HG02642 (cell line): ENCODE data around the gene SLC6A6.

Experiments
- ATAC-seq: cut with Tn5 transposase; IDR thresholded peaks from one replicate; pipeline ENCODE4 v1.9.1; 2021; ENCODE audit warnings: mild to moderate bottlenecking; ENCODE audit not compliant: unreplicated experiment, poor library complexity

SLC6A6 gene

GRCh38 chr3:14402304-14402811 is at the start of gene SLC6A6:
Gene SLC6A6, plus strand, starts transcription at chr3:14402606. Its CDS starts 41,029 bp downstream, at chr3:14443635.
- ATAC-seq = peak; percentile 82

- ATAC-seq = no peak
These were observed 48.9 kb upstream of the SLC6A6 start for GRCh38 chr3:14353502-14353901.

- ATAC-seq = no peak
These were observed 44.9 kb upstream of the SLC6A6 start for GRCh38 chr3:14357463-14357862.

- no peak for ATAC-seq
These were observed 43.8 kb upstream of the SLC6A6 start for GRCh38 chr3:14358426-14359211.

GRCh38 chr3:14359348-14359747 is 43.1 kb upstream of the SLC6A6 start:
- no peak for ATAC-seq

DNA sequence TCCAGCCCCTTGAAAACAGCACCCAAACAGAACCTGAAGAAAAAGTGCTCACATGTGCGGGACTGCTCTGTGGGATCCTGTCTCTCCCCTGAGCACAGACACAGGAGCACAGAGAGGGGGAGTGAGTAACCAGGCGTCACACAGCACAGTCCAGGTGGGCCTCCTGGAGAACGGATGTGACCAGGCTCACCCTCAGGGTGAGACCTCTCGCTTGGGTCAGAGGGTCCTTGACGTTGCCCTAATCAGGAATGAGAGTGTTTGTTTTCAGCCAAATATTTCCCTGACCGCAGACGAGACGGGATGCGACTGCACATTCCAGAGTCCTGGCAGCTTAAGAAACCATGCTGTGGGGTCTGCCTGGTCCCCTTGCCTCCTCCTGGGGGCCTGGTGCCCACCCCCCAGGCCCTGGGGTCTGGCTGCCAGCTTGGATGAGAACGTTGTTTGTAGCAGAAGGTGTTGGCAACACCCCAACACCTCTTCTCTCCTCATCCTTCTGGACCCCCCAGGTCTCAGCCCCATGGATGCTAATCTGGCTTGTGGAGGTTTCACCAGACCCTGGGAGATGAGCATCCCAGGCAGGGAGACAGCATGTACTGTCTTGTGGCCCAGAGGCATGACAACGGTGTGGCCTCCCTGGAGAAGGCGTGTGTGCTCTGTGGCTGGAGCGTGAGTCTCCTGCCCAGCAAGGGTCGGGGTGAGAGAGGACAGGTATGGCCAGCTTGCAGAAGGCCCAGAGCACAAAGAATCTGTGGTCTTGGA is 42.1 kb upstream of the SLC6A6 start:
- ATAC-seq = no peak

DNA sequence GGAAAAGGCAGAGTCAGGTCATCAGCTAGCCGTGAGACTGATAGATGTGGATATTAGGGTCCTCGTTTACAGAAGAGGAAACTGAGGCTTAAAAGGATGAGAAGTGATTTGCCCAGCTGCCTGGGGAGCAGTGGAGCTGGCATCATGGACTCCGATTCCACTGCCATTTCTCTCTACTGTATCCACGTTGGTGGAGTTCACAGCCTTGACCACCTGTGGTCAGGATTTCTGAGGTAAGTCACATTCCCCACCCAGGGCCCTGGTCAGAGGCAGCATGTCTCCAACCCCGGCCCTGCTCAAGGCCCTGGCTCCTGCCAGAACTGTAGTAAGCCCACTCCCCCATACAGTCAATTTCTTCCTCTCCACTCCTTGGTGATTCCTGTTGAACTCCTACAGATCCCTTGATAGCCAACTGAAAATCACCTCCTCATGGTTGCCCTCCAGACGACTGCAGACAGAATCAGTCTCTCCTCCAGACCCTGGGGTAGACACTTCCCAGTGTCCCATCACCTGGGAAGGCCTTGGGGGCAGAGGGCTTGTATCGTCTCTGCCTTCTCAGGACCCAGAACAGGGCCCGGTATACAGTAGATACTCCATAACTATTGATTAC is 41.2 kb upstream of the SLC6A6 start:
- no peak for ATAC-seq

- no peak for ATAC-seq
These were observed 39.5 kb upstream of the SLC6A6 start for GRCh38 chr3:14362890-14363289.

GRCh38 chr3:14363379-14363778 is 39.0 kb upstream of the SLC6A6 start:
- no peak for ATAC-seq

- ATAC-seq = no peak
These were observed 38.4 kb upstream of the SLC6A6 start for GRCh38 chr3:14363991-14364390.

DNA sequence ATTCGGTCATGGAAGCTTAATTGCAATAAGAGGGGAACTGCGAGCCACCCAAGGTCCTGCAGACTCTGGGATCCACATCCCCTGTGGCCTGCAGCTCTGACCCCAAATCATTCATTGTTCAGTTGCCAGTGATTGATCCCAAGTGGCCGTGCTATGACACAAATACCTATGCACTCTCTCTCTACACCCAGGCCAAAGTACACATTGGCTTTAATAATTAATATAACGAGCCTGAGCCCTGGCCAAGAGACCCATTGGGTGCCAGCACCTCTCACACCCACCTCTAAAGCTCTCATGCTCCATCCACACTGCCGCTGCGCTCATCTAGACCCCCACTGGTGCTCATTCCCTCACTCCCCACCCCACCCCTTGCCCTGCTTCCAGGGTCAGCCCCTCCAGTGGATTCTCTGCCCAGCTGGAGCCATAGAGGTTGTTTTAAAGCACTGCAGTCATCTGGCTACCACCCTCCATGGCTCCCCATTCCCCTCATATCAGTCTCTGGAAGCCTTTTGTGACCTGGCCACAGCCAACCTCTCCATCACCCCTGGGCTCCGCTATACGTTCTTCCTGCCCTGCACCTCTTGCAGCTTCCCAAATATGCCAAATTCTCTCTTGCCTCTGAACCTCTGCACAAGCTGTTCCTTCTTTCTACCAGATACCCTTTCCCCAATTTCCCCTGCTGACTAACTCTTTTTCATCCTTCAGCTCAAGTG is 37.7 kb upstream of the SLC6A6 start:
- no peak for ATAC-seq

GRCh38 chr3:14366248-14366647 is 36.2 kb upstream of the SLC6A6 start:
- ATAC-seq = no peak

DNA sequence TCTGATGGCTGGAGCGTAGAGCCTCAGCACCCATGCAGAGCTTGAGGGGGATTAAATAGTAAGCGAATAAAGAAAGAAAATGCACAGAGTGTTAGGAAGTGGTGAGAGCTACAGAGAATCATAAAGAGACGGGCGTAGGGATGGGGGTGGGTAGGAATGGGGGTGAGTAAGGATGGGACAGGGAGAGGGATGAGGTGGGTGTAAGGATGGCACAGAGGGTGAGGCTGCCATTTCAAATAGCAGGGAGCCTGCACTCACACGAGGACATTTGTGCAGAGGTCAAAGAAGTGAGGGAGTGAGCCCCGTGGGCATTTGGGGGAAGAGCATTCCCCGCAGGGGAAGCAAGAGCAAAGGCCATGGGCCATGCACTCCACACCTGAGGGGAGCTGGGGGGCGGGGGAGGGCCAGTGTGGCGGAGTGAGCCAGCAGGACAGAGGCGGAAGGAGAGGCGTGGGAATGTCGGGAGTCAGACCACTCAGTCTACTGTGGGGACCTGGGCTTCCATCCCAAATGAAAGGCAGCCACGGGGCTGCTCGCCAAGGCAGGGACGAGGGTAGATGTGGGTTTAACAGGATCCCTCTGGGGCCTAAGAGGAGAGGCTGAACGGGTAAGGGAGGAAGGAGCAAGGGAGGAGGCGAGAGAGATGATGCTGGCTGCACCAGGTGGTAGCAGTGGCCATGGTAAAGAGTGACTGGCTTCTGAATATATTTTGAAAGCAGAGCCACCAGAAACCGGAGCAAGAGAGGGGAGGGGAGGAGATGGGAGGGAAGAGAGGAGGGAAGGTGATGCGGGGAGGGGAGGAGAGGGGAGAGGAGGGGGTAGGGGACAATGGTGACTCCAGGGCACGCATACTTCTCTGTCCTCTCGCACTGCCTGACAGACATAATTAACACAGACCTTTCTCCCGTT is 35.2 kb upstream of the SLC6A6 start:
- ATAC-seq = no peak

DNA sequence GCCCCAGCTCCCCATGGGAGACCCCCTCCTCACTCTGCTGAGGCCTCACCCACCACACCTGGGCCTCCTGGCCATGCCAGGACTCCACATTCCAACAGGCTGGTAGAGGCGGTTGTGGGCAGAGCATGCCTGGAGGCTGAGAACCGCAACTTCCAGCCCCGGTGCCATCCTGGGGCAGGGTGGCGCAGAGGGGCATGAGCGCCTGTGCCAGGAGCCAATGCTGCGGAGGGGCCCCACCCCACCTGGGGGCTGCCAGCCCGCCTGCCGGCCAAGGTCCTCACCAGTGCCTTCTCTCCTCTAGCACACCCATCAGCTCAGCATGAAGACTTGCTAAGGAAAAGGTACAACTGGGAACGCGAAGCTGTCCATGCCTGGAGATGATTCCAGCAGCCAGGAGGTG is 34.3 kb upstream of the SLC6A6 start:
- ATAC-seq = no peak

DNA sequence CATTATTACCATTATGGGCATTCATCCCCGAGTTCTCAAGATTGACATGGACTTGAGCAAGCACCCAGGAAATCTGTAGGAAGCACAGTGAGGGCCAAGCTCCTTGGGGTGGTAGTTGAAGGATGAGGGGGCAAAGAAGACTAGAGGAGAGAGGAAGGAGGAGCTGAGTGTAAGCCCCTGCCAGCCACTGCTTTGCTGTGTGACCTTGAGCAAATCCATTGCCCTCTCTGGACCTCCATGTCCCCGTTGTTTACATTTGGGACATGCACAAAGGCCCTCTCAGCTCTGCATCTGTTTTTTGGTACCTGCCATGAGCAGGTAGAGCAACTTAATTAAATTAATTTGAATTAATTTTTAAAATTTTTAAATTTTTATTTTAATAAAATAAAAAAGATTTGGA is 33.5 kb upstream of the SLC6A6 start:
- ATAC-seq = no peak

- ATAC-seq = no peak
These were observed 32.4 kb upstream of the SLC6A6 start for GRCh38 chr3:14369675-14370669.

DNA sequence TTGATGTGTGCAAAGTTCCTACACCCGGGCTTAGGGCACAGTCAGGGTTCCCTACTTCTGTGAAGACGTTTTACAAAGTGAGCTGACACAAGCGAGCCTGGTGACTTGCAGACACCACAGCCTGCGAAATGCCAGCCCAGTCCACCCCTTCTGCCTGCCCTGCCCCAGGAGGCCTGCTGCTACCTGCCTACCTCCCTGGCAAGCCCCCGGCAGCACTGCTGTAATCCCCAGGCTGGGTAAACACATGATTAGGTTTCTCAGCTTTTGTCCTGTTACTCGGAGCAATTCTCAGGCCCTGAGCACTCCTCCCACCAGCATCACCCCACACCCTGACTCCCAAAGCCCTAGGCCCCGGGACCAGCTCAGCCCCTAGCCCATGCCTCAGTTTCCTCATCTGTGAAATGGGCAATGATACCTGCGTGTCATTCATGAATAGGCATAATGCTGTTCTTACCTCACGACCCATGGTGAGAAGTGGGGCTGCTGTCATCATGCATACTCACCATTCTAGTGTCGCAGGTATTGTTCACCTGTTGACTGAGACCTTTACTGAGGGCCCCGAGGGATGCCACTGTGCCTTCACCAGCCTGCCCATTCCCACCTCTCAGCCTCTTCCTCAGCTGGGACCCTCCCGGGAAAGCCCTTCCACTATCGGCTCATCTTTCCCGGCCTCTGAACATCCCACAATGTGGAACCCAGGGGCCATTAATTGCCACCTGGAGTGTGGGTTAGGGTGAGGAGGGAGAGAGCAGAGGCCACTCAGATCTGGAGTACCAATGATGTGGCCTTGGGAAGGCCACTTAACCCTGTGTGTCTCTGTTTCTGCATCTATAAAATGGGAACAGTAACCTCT is 31.5 kb upstream of the SLC6A6 start:
- ATAC-seq = no peak
